Measurements from ENCODE around the gene SPINK4.

Gene SPINK4

GRCh38 chr9:33239921-33240320, at the start of gene SPINK4:
Gene SPINK4 (plus strand): TSS chr9:33240167. CDS start chr9:33240209, 42 bp downstream.
- DNase-seq, result no peak

GRCh38 chr9:33192493-33193255, 47.3 kb upstream of the SPINK4 start:
- DNase-seq, result no peak

GRCh38 chr9:33193818-33194217, 46.1 kb upstream of the SPINK4 start:
- DNase-seq, result no peak

GRCh38 chr9:33196736-33197135, 43.2 kb upstream of the SPINK4 start:
- no peak for DNase-seq

GRCh38 chr9:33197279-33198152, 42.5 kb upstream of the SPINK4 start:
- DNase-seq, result no peak

GRCh38 chr9:33198165-33198564, 41.8 kb upstream of the SPINK4 start:
- no peak for DNase-seq

GRCh38 chr9:33202018-33202417, 37.9 kb upstream of the SPINK4 start:
- DNase-seq, result no peak

GRCh38 chr9:33202552-33203201, 37.3 kb upstream of the SPINK4 start:
- peak in 1 of 2 donors; percentile 12 for DNase-seq

- no peak for DNase-seq
These were observed 30.6 kb upstream of the SPINK4 start for GRCh38 chr9:33209394-33209793.

GRCh38 chr9:33210006-33210715, 29.8 kb upstream of the SPINK4 start:
- no peak for DNase-seq

GRCh38 chr9:33211695-33212393, 28.1 kb upstream of the SPINK4 start:
- no peak for DNase-seq

- no peak for DNase-seq
These were observed 19.0 kb upstream of the SPINK4 start for GRCh38 chr9:33220681-33221567.

- DNase-seq, result no peak
These were observed 18.4 kb upstream of the SPINK4 start for GRCh38 chr9:33221568-33221884.

- DNase-seq, result no peak
These were observed 17.9 kb upstream of the SPINK4 start for GRCh38 chr9:33222031-33222430.

- DNase-seq, result no peak
These were observed 16.3 kb upstream of the SPINK4 start for GRCh38 chr9:33223696-33224095.

GRCh38 chr9:33225319-33226147, 14.4 kb upstream of the SPINK4 start:
- DNase-seq, result peak; percentile 64 to 83

- no peak for DNase-seq
These were observed 13.0 kb upstream of the SPINK4 start for GRCh38 chr9:33227008-33227398.

GRCh38 chr9:33227741-33228140, 12.2 kb upstream of the SPINK4 start:
- DNase-seq, result no peak

GRCh38 chr9:33228606-33229005, 11.4 kb upstream of the SPINK4 start:
- DNase-seq, result no peak

GRCh38 chr9:33229359-33230114, 10.4 kb upstream of the SPINK4 start:
- DNase-seq, result no peak

Data from activated CD4-positive, alpha-beta T cell treated with anti-CD3 and anti-CD28 coated beads for 4 hours (primary cell).